Measurements from ENCODE around the gene DTNBP1.

DNA sequence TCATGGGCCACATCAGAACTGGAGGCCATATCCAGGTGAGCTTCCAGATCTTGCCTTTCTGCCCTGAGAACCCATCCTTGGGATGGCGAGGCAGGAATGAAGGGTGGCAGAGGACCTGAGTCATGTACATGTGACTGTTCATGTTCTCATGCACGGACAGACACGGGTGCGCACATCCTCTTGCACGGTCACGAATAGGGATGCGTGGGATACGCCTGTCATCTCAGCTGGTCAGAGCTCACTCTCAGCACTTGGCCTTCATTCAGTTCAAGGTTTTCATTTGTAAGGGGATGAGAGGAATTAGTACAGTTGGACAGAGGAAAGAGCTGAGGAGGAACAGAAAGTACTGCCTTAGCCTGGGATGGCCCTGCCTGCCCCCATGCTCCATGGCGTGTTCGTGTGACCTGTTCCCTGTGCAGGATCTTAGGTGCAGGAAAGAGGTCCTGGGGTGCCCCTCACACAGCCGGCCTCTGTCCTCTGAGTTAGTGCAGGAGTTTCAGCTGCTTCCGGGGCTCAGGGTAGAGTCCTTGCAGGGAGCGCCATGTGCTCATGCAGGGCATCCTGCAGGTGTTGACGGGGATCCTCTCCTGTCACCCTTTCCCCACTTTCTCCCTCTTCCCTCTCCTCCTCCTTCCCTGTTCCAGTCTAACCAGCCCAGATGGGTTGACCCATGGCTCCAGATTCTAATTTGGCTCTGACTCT is 173.4 kb downstream of the DTNBP1 start:
- no peak for TF ChIP-seq SUZ12 (IDR thresholded peaks at IDR 0.05; ENCODE audit: extremely low read depth, insufficient read depth, insufficient read length)
- no peak for TF ChIP-seq ZNF274 (IDR thresholded peaks at IDR 0.05; ENCODE audit: low read depth, low read length)
- TF ChIP-seq YY1 (IDR thresholded peaks at IDR 0.05; ENCODE audit: insufficient read depth, insufficient read length): no peak

All from NT2/D1 (cell line).